ENCODE results near the gene S100A2. TPM values are rescaled to one million over a fixed set of nuclear protein-coding genes. Genes with fewer than 3 reads are reported as not detected.

The S100A2 gene
- total RNA-seq, 1 experiment from 2014 or later = 147 TPM

DNA sequence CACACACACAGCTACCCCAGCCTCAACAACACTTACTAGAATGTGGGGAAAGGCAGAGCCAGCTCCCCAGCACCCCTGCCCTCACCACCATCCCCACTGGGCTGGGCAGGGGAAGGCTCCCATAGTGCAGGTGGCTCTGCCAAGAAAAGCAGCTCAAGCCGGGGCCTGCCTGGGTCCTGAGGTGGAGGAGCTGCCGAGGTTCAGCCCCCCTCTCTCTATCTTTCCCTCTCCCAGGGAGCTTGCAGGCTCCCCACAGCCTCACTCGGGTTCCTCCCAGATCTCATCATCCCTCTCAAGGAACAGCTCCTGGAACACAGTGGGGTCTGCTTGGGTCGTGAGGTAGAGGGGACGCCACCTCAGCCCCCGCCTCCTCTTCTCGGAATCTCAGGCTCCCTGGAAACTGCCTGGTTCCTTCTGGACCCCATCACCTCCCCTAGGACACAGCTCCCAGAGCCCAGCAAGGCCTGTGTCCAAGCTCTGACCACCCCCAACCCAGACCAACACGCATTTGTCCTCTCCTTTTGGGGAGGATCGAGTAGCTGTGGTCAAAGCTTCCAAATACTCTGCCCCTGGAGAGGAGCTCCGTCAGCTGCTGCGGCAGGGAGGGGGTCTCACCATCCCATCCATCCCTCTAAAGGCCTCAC is 46.6 kb upstream of the S100A2 start:
- H3K4me2 ChIP-seq = peak overlapping the region; percentile 84
- H4K20me1 ChIP-seq (ENCODE audit: insufficient read depth) = no peaks in the 10 kb centered on the region
- ChIA-PET CTCF (interaction anchor here (0.6 to 2.6 kb wide), 3 partner anchors 15 to 102 kb away, joined by 4 to 19 read pairs (median 8); partner anchors contain the start of gene S100A13), POLR2A (ENCODE audit: unreplicated experiment) (interaction anchor here (0.5 to 1.4 kb wide), 14 partner anchors 8 to 1116 kb away, joined by 3 to 48 read pairs (median 4); partner anchors contain the start of genes CHTOP, S100A1, S100A13 and S100A5)
- H3K79me2 ChIP-seq (ENCODE audit: low read depth) = peaks cover 62% of the 10 kb centered on the region
- no peak for TF ChIP-seq CTCF (conservative IDR thresholded peaks at IDR 0.05)
- no peak for TF ChIP-seq EZH2 (IDR thresholded peaks at IDR 0.05; ENCODE audit: low read depth)
- no peaks in the 10 kb centered on the region for H3K27me3 ChIP-seq (ENCODE audit: insufficient read depth, low read depth)
- peaks cover 74% of the 10 kb centered on the region for H3K4me1 ChIP-seq (replicated peaks; ENCODE audit: insufficient read depth)
- peaks cover 47% of the 10 kb centered on the region for H3F3A ChIP-seq (ENCODE audit: insufficient read depth, low read depth)
- H3K4me3 ChIP-seq = peak overlapping the region; percentile 89
- intact Hi-C loops (cut with micrococcal nuclease; ENCODE audit: unreplicated experiment) = no loop called here
- DNase-seq = no peak
- peak overlapping the region; percentile 78 for H3K27ac ChIP-seq
- no TSS peak for BruUV-seq (replicated peaks)
- H3K9me2 ChIP-seq (ENCODE audit: insufficient read depth) = no peaks in the 10 kb centered on the region
- H3K9me3 ChIP-seq (ENCODE audit: insufficient read depth, low read depth) = no peaks in the 10 kb centered on the region
- H3K36me3 ChIP-seq (ENCODE audit: low read depth) = peaks cover 10% of the 10 kb centered on the region
- no peak overlapping the region for H2AFZ ChIP-seq

DNA sequence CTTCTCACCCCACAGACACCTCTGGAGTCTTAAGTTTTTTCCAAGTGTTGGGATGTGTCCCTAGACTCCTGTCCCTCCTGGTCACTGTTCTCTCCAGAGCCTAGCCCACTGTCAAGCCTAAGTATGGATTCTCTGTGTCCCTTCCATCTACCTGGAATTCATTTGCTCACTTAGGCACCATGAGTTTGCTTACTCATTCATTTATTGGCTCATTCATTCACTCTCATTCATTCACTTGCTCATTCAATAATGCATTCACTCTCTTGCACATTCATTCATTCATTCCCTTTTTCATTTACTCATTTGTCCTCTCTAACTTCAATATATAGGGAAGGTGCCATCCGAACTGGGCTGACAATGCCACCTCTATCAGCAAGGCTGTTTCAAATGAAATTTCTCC is 45.7 kb upstream of the S100A2 start:
- peaks cover 71% of the 10 kb centered on the region for H3K79me2 ChIP-seq (ENCODE audit: low read depth)
- no TSS peak for BruUV-seq (replicated peaks)
- intact Hi-C loops (cut with micrococcal nuclease; ENCODE audit: unreplicated experiment) = no loop called here

More for the DNA sequence above, 45.7 kb upstream of the S100A2 start:
- no peaks in the 10 kb centered on the region for H3K9me3 ChIP-seq (ENCODE audit: insufficient read depth, low read depth)
- DNase-seq = no peak
- ChIA-PET POLR2A (ENCODE audit: unreplicated experiment) (interaction anchor here (0.6 to 0.7 kb wide), 2 partner anchors 23 to 45 kb away, joined by 4 to 8 read pairs; partner anchors contain the start of gene CHTOP), CTCF (interaction anchor here (0.6 to 2.6 kb wide), 2 partner anchors 16 to 23 kb away, joined by 5 to 19 read pairs; partner anchors contain the start of gene S100A13)
- peaks cover 55% of the 10 kb centered on the region for H3F3A ChIP-seq (ENCODE audit: insufficient read depth, low read depth)
- peaks cover 74% of the 10 kb centered on the region for H3K4me1 ChIP-seq (replicated peaks; ENCODE audit: insufficient read depth)
- no peaks in the 10 kb centered on the region for H3K27me3 ChIP-seq (ENCODE audit: insufficient read depth, low read depth)
- no peak overlapping the region for H2AFZ ChIP-seq
- peak overlapping the region; percentile 78 for H3K27ac ChIP-seq
- H3K4me3 ChIP-seq = peak overlapping the region; percentile 89
- peaks cover 19% of the 10 kb centered on the region for H3K36me3 ChIP-seq (ENCODE audit: low read depth)
- no peaks in the 10 kb centered on the region for H4K20me1 ChIP-seq (ENCODE audit: insufficient read depth)
- TF ChIP-seq CTCF (conservative IDR thresholded peaks at IDR 0.05) (no peak), EZH2 (IDR thresholded peaks at IDR 0.05; ENCODE audit: low read depth) (no peak)
- H3K4me2 ChIP-seq = peak overlapping the region; percentile 84
- H3K9me2 ChIP-seq (ENCODE audit: insufficient read depth) = no peaks in the 10 kb centered on the region

Measured in PC-9 (cell line).